ENCODE results near the gene YJU2.
"Not testable (repeated sequence)": the region's sequence is repeated elsewhere in the genome, so short reads cannot be mapped to it uniquely, and the experiment has no call there.

YJU2 gene

DNA sequence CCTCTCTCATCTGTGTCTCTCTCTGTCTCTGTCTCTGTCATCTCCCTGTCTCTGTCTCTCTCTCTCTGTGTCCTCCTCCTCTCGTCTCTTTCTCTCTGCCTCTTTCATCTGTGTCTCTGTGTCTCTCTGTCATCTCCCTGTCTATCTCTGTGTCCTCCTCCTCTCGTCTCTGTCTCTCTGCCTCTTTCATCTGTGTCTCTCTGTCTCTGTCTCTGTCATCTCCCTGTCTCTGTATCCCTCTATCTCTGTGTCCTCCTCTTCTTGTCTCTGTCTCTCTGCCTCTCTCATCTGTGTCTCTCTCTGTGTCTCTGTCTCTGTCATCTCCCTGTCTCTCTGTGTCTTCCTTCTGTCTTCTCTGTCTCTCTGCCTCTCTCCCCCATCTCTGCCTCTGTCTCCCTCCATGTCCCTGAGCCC is 18.1 kb upstream of the YJU2 start:
- DNase-seq (ENCODE audit: low spot score) = no peak

GRCh38 chr19:4229179-4229931 is 17.5 kb upstream of the YJU2 start, which contains the start of gene EBI3:
Gene EBI3, plus strand, starts transcription at chr19:4229523. Its CDS starts 28 bp downstream, at chr19:4229551.
- no peak for DNase-seq (ENCODE audit: low spot score)

GRCh38 chr19:4230237-4230636 is 16.6 kb upstream of the YJU2 start:
- not testable (repeated sequence) for DNase-seq (ENCODE audit: low spot score)

- DNase-seq (ENCODE audit: low spot score) = not testable (repeated sequence)
These were observed 15.4 kb upstream of the YJU2 start for GRCh38 chr19:4231521-4231920.

- not testable (repeated sequence) for DNase-seq (ENCODE audit: low spot score)
These were observed 14.7 kb upstream of the YJU2 start for GRCh38 chr19:4232139-4232538.

DNA sequence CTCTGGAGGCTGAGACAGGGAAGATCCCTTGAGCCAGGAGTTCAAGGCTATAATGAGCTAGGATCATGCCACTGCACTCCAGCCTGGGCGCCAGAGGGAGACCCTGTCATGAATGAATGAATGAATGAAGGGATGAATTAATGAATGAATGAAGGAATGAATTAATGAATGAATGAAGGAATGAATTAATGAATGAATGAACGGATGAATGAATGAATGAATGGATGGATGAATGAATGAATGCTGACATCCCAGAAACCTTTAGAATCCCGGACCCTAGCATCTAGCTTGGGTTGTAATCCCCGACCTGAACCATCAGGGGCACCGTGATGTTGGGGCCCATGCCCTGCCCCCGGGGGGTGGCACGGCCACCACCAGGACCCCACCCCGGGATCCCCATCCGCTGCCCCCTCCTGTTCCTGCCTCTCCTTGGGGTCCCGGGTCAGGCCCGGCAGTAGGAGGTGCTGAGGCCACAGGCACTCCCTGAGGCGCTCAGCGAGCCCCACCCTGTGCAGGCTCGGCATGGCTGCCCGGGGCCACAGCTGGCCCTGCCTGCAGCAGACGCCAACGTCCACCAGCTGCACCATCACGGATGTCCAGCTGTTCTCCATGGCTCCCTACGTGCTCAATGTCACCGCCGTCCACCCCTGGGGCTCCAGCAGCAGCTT is 14.1 kb upstream of the YJU2 start:
- DNase-seq (ENCODE audit: low spot score) = no peak

- DNase-seq (ENCODE audit: low spot score) = peak; percentile 17
These were observed 13.5 kb upstream of the YJU2 start for GRCh38 chr19:4233282-4233853.

DNA sequence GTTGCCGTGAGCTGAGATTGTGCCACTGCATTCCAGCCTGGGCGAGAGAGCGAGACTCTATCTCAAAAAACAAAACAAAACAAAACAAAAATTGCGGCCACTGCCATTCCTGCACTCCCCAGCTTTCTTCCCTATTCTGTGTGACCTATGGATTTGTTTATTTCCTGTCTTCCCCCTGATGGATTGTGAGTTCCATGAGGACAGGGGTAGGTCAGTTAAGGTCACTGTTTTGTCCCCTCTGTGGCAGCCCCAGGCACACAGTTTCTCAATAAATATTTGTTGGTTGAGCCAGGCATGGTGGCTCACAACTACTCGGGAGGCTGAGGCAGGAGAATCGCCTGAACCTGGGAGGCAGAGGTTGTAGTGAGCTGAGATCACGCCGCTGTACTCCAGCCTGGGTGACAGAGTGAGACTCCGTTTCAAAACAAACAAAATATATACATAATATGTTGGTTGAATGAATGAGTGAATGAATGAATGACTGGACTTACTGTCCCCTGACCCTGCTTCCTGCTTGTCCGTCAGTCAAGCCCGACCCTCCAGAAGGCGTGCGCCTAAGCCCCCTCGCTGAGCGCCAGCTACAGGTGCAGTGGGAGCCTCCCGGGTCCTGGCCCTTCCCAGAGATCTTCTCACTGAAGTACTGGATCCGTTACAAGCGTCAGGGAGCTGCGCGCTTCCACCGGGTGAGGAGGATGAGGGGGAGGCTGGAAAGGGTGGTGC is 12.6 kb upstream of the YJU2 start:
- DNase-seq (ENCODE audit: low spot score) = no peak

GRCh38 chr19:4234862-4235201 is 12.0 kb upstream of the YJU2 start:
- DNase-seq (ENCODE audit: low spot score) = no peak

DNA sequence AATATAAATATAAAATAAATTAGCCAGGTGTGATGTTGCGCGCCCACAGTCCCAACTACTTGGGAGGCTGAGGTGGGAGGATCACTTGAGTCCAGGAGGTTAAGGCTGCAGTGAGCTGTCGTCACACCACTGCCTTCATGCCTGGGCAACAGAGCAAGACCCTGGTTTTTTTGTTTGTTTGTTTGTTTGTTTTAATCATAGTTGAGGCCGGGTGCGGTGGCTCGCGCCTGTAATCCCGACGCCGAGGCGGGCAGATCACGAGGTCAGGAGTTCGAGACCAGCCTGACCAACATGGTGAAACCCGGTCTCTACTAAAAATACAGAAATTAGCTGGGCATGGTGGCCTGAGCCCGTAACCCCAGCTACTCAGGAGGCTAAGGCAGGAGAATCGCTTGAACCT is 9.4 kb upstream of the YJU2 start:
- not testable (repeated sequence) for DNase-seq (ENCODE audit: low spot score)

GRCh38 chr19:4238831-4239230 is 8.0 kb upstream of the YJU2 start:
- DNase-seq (ENCODE audit: low spot score) = no peak

DNA sequence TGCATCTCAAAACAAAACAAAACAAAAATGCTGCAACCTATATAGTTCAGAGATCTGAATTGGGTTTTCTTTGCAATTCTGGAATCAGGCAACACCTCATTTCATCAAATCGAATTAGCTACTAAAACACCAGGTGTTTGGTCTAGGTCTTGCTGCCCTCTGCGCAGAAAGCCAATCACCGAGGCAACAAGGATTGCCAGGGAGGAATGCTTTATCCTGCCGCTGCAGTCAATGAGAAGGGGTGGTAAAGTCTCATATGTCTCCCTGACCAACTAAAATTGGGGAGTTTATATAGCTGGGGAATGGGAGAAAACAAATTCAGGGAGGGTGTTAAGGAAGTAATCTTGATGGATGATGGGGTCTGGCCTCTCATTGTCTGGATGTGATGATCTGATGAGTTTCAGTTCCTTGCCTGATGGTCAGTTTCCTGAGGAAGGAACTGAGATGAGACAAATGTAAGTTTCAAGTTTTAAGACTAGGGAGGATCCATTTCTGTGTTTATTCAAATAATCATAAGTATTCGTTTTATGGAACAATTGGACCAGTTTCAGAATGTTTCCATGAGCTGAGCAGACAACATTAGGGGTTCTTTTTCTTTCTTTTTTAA is 5.0 kb upstream of the YJU2 start:
- no peak for DNase-seq (ENCODE audit: low spot score)

GRCh38 chr19:4245938-4246337 is 942 bp upstream of the YJU2 start:
- not testable (repeated sequence) for DNase-seq (ENCODE audit: low spot score)

- DNase-seq (ENCODE audit: low spot score) = no peak
These were observed 9.7 kb downstream of the YJU2 start for GRCh38 chr19:4256563-4256962.

DNA sequence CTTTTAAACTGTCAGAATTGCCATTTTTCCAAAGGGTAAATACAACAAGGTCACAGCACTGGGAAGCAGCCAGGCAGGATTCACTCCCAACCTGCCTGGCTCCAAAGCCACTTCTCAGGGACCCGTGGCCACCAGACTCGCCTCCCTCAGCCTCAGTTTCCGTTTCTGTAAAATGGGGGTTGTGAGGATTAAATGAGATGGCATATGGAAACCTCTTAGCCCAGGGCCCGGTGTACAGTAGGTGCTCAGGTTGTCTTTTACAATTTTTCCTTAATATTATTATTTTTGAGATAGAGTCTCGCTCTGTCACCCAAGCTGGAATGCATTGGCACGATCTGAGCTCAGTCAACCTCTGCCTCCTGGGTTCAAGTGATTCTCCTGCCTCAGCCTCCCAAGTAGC is 10.1 kb downstream of the YJU2 start:
- DNase-seq (ENCODE audit: low spot score) = no peak

DNA sequence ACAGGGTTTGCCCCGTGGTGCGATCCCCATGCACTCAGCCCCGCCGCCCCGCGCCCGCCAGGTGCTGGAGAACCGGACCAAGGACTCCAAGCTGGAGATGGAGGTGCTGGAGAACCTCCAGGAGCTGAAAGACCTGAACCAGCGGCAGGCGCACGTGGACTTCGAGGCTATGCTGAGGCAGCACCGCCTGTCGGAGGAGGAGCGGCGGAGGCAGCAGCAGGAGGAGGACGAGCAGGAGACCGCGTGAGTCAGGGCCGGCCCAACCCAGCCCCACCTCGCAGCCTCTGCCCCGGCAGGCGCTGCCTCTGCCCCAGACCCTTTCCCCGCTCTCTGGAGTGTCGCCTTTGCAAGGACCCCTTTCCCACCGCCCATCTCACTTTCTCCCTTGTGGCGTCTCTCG is 11.3 kb downstream of the YJU2 start:
- no peak for DNase-seq (ENCODE audit: low spot score)

GRCh38 chr19:4260613-4261191 is 13.8 kb downstream of the YJU2 start:
- no peak for DNase-seq (ENCODE audit: low spot score)

DNA sequence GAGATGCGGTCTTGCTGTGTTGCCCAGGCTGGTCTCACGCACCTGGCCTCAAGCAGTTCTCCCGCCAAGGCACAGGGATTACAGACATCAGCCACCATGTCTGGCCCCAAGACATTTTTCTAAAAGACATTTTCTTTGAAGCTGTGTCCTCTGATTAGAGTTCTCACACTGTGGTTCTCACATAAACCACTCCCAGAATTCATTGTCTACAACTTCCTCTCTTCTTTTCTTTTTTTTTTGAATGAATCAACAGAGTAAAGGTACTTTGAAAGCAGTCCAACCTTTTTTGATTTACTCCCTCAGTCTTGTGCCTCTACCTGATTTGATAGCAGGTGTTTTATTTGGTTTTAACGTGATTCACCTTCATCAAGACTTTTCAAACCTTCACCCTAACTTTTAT is 17.9 kb downstream of the YJU2 start:
- DNase-seq (ENCODE audit: low spot score) = no peak

DNA sequence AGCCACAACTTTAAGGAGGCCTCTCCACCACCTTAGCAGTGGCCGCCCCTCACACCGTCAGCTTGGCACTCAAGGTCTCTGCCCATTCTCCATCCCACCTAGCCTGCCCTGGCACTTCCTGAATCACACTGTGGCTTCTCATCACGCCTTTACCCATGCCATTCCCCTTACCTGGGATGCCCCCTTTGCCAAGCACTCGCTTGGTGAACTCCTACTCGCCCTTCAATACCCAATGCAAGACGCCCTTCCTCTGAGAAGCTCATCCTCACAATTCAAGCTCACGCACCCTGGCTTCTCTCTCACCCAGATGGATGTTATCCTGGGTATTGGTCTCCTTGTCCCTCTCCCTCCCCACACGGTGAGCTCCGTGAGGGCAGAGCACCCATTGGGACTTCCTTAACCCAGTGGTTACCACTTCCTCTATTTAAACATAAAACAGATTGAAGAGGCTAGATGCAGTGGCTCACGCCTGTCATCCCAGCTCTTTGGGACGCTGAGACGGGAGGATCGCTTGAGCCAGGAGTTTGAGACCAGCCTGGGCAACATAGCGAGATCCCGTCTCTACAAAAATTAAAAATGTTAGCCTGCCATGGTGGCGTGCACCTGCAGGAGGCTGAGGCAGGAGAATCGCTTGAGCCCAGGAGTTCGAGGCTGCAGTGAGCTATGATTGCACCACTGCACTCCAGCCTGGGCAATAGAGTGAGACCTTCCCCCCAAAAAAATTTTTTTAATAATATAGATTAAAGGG is 19.5 kb downstream of the YJU2 start:
- DNase-seq (ENCODE audit: low spot score) = no peak

DNA sequence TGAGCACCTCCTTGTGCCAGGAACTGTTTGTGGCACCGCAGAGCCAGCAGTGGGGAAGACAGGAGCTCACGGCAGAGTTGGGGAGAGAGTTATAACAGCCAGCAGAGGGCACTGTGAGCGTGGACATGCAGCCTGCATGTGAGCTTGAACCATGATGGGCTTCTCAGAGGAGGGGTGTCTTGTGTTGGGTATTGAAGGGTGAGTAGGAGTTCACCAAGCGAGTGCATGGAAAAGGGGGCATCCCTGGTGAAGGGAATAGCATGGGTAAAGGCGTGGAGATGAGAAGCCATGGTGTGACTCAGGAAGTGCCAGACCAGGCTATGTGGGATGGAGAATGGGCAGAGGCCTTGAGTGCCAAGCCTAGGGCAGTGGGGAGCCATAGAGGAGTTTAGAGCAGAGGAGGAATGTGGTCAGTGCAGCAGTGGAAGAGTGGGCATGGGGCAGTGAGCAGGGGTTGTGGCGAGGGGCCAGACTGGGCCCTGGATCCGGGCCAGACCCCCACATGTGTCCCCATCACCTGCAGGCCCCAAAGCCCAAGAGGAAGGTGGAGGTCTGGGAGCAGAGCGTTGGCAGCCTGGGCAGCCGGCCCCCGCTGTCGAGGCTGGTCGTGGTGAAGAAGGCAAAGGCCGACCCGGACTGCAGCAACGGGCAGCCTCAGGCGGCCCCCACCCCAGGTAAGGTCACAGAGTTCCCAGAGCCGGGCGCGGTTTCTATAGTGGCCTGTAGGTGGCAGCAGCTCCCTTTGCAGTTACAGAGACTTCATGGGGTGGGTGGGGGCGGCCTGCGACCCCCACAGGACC is 20.4 kb downstream of the YJU2 start:
- DNase-seq (ENCODE audit: low spot score) = peak; percentile 61

All from AG08395 (cell line).